Esophagus muscularis mucosa (tissue), 4 donors: ENCODE results near the gene RNF224. TPM values are rescaled to one million over a fixed set of nuclear protein-coding genes. Genes with fewer than 3 reads are reported as not detected.

Source experiments
- DNase-seq: peaks from one replicate; pipeline ENCODE4 v3.0.0-alpha.2; 2017; ENCODE audit errors: extremely low spot score
- H3K27ac ChIP-seq, 4 donors: fragments of 200-600 bp; sonication (generic); replicated peaks in 1 of 4; 1 replicate in 3 of 4; 2 replicates in 1 of 4; pipeline ENCODE4 v1.5.1; 2016 to 2019; ENCODE audit warnings: mild to moderate bottlenecking in 1 of 4
- H3K27me3 ChIP-seq, 4 donors: fragments of 200-600 bp; sonication (generic); one replicate each; pipeline versions ENCODE4 v1.5.1 to v1.6.0; 2016 to 2019
- H3K36me3 ChIP-seq, 4 donors: fragments of 200-600 bp; sonication (generic); one replicate each; pipeline ENCODE4 v1.5.1; 2016 to 2019
- H3K4me1 ChIP-seq, 4 donors: fragments of 200-600 bp; sonication (generic); one replicate each; pipeline ENCODE4 v1.5.1; 2016 to 2019
- H3K4me3 ChIP-seq, 4 donors: fragments of 200-600 bp; sonication (generic); 1 replicate in 2 of 4; 2 replicates in 2 of 4; pipeline ENCODE4 v1.5.1; 2016 to 2019; ENCODE audit warnings: mild to moderate bottlenecking in 4 of 4, moderate library complexity in 1 of 4
- H3K9me3 ChIP-seq, 4 donors: fragments of 200-600 bp; sonication (generic); 1 replicate in 3 of 4; 2 replicates in 1 of 4; pipeline ENCODE4 v1.5.1; 2016 to 2019
- CTCF ChIP-seq, 3 experiments: fragments of 200-600 bp in 2 of 3; fragments of 450-650 bp in 1 of 3; sonication (generic) in 2 of 3; IDR thresholded peaks; one replicate each; pipeline ENCODE4 v1.5.1; 2017 to 2019; ENCODE audit warnings: antibody characterized with exemption in 3 of 3, mild to moderate bottlenecking in 2 of 3, moderate library complexity in 1 of 3
- EP300 ChIP-seq: sonication (generic); formaldehyde crosslinking; IDR thresholded peaks from one replicate; pipeline ENCODE4 v1.6.1; 2017; ENCODE audit warnings: antibody characterized with exemption
- POLR2A ChIP-seq: fragments of 450-650 bp; IDR thresholded peaks from one replicate; pipeline ENCODE4 v1.6.1; 2017; ENCODE audit warnings: antibody characterized with exemption, moderate library complexity, mild to moderate bottlenecking, low read depth
- POLR2AphosphoS5 ChIP-seq, 2 donors: sonication (generic); formaldehyde crosslinking; IDR thresholded peaks; one replicate each; pipeline ENCODE4 v1.6.1; 2017; ENCODE audit warnings: antibody characterized with exemption in 2 of 2
- WGBS: methylation state at CpG from one replicate; pipeline ENCODE4 v1.1.5; 2018; 5-methylcytosine and 5-hydroxymethylcytosine counted together
- intact Hi-C: fragments of 100-400 bp; cut with DNase I; formaldehyde crosslinking; loops from one replicate; pipeline ENCODE4 v1.15.1; 2023
- total RNA-seq, 4 donors: library from RNA; depleted of rRNA; stranded (reverse); fragments of >200 nt; gene quantifications; one replicate each; pipeline versions ENCODE4 v1.1.0 to v1.2.1, GENCODE V29; 2016

RNF224 gene
- total RNA-seq, 4 donors from 2014 or later: not detected

- intact Hi-C loops: loop anchor here (2.0 kb wide), 1 partner anchor 19 kb away; no protein-coding TSS in a partner anchor
- peaks cover 74 to 84% (median 77%) of the 10 kb centered on the region in 4 donors for H3K4me1 ChIP-seq
- peak overlapping the region; percentile 79 to 86 (median 84) for H3K27ac ChIP-seq
Observed at GRCh38 chr9:137201205-137201868, 26.0 kb upstream of the RNF224 start.

GRCh38 chr9:137202966-137203365 lies 24.3 kb upstream of the RNF224 start:
- intact Hi-C loops: no loop called here

More at GRCh38 chr9:137201205-137201868, 26.0 kb upstream of the RNF224 start:
- H3K4me3 ChIP-seq: peak overlapping the region; percentile 70 to 76 (median 74)
- TF ChIP-seq POLR2AphosphoS5 (IDR thresholded peaks at IDR 0.05) (no peak), EP300 (no peak), POLR2A (no peak), CTCF (IDR thresholded peaks at IDR 0.05) (no peak)
- 31% methylated on average over 13 of the region's 23 CpGs for WGBS
- DNase-seq: no peak
- H3K27me3 ChIP-seq: no peaks in the 10 kb centered on the region
- H3K9me3 ChIP-seq: no peaks in the 10 kb centered on the region
- no peaks in the 10 kb centered on the region for H3K36me3 ChIP-seq

GRCh38 chr9:137204731-137205125 lies 22.6 kb upstream of the RNF224 start:
- Histone ChIP-seq H3K27me3 (no peaks in the 10 kb centered on the region), H3K9me3 (no peaks in the 10 kb centered on the region), H3K36me3 (peaks cover 0 to 19% (median 0%) of the 10 kb centered on the region in 4 donors), H3K4me1 (peaks cover 50 to 63% (median 59%) of the 10 kb centered on the region in 4 donors), H3K27ac (peak overlapping the region; percentile 80 to 91 (median 84)), H3K4me3 (peak overlapping the region; percentile 78 to 95 (median 87))
- intact Hi-C loops: no loop called here
- WGBS: 52% methylated on average over 5 of the region's 21 CpGs
- no peak for DNase-seq
- TF ChIP-seq CTCF (IDR thresholded peaks at IDR 0.05): no peak
- TF ChIP-seq POLR2A: no peak
- no peak for TF ChIP-seq EP300
- TF ChIP-seq POLR2AphosphoS5 (IDR thresholded peaks at IDR 0.05): no peak

More at GRCh38 chr9:137202966-137203365, 24.3 kb upstream of the RNF224 start:
- H3K27ac ChIP-seq: no peak overlapping the region
- no peaks in the 10 kb centered on the region for H3K27me3 ChIP-seq
- no peak for DNase-seq
- peaks cover 68 to 81% (median 77%) of the 10 kb centered on the region in 4 donors for H3K4me1 ChIP-seq
- peaks cover 0 to 5% (median 0%) of the 10 kb centered on the region in 4 donors for H3K36me3 ChIP-seq
- 82% methylated on average over 8 of the region's 8 CpGs for WGBS
- H3K9me3 ChIP-seq: no peaks in the 10 kb centered on the region
- H3K4me3 ChIP-seq: no peak overlapping the region
- TF ChIP-seq EP300 (no peak), POLR2A (no peak), CTCF (IDR thresholded peaks at IDR 0.05) (no peak), POLR2AphosphoS5 (IDR thresholded peaks at IDR 0.05) (no peak)

GRCh38 chr9:137205126-137206069 lies 21.9 kb upstream of the RNF224 start, which contains the start of the genes NDOR1 and TMEM203:
TSS of gene NDOR1 (plus strand) at chr9:137205700. CDS start at chr9:137205778, 78 bp downstream.
TSS of gene TMEM203 (minus strand) at chr9:137205648. CDS start at chr9:137205414, 234 bp downstream.
- Histone ChIP-seq H3K4me1 (peaks cover 48 to 61% (median 57%) of the 10 kb centered on the region in 4 donors), H3K27ac (peak within 1 kb of the TSS; percentile 80 to 91 (median 84)), H3K9me3 (no peaks in the 10 kb centered on the region), H3K36me3 (peaks cover 0 to 25% (median 3%) of the 10 kb centered on the region in 4 donors), H3K27me3 (no peaks in the 10 kb centered on the region), H3K4me3 (peak within 1 kb of the TSS; percentile 78 to 95 (median 87))
- 6% methylated on average over 24 of the region's 98 CpGs for WGBS
- TF ChIP-seq POLR2AphosphoS5 (IDR thresholded peaks at IDR 0.05) (peak; percentile 94 to 97), EP300 (no peak), POLR2A (peak; percentile 45), CTCF (IDR thresholded peaks at IDR 0.05) (peak in 1 of 3 experiments; percentile 13)
- intact Hi-C loops: no loop called here
- peak; percentile 97 for DNase-seq
